ENCODE measurements around the gene SNCAIP. TPM values are rescaled to one million over a fixed set of nuclear protein-coding genes. Genes with fewer than 3 reads are reported as not detected.

SNCAIP gene
- total RNA-seq, 1 experiment from 2014 or later: not detected

DNA sequence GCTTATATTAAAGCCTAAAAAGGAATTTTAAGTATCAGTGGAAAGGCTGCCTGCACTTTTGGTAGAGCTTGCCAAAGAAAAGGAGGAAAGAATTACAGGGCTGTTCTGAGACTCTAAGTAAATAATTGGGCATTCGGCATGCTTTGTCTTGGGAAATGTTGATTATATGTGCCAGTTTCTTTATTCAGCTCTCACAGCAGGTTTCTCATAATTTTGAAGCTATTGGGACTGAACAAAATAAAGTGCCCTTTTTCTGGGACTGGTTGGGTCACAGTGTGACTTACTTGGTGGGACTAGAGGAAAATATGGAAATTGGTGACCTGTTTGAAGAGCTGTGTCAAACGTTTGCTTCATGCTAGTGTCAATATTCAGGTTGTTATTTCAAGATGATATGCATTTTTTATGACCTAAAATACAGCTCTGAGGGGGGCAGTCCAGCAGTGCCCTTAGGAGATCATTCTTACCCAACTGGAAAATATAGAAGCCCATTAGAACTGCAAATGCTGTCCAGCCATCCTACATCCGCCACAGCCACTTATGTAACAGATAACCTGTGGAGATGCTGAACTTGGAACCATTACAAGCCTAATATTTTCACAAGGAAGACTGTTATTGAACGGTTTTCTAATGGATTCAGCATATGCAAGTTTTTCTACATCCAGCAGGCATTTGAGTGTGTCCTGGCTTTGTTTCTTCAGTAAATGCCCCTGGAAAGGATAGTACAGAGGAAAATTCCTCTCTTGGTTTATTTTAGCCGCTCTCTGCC, 122.4 kb downstream of the SNCAIP start:
- H3K36me3 ChIP-seq (ENCODE audit: control insufficient read depth, insufficient read depth, low read length): no peaks in the 10 kb centered on the region
- POLR2A ChIA-PET: no interaction called here
- no peaks in the 10 kb centered on the region for H3K9me3 ChIP-seq (ENCODE audit: control insufficient read depth, insufficient read depth, low read depth, low read length)
- TF ChIP-seq SIN3A (IDR thresholded peaks at IDR 0.05; ENCODE audit: borderline replicate concordance, insufficient read depth, low read depth, low read length) (no peak), POLR2AphosphoS5 (IDR thresholded peaks at IDR 0.05; ENCODE audit: low read depth, low read length) (no peak)
- TF ChIP-seq, protein P1, sequence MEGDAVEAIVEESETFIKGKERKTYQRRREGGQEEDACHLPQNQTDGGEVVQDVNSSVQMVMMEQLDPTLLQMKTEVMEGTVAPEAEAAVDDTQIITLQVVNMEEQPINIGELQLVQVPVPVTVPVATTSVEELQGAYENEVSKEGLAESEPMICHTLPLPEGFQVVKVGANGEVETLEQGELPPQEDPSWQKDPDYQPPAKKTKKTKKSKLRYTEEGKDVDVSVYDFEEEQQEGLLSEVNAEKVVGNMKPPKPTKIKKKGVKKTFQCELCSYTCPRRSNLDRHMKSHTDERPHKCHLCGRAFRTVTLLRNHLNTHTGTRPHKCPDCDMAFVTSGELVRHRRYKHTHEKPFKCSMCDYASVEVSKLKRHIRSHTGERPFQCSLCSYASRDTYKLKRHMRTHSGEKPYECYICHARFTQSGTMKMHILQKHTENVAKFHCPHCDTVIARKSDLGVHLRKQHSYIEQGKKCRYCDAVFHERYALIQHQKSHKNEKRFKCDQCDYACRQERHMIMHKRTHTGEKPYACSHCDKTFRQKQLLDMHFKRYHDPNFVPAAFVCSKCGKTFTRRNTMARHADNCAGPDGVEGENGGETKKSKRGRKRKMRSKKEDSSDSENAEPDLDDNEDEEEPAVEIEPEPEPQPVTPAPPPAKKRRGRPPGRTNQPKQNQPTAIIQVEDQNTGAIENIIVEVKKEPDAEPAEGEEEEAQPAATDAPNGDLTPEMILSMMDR (IDR thresholded peaks at IDR 0.05): no peak
- intact Hi-C loops (cut with micrococcal nuclease; ENCODE audit: unreplicated experiment): no loop called here
- BruUV-seq (replicated peaks): no TSS peak
- no peak overlapping the region for H3K4me3 ChIP-seq (ENCODE audit: low read depth in 2 of 2, low read length in 2 of 2)
- H3K27ac ChIP-seq (ENCODE audit: low read length): no peak overlapping the region
- in situ Hi-C loops (cut with HindIII; ENCODE audit: low pct_unique_long_range_greater_than_20kb, low sequenced_read_pairs): no loop called here
- no peak for ATAC-seq
- no peaks in the 10 kb centered on the region for H3K27me3 ChIP-seq (ENCODE audit: control insufficient read depth, insufficient read depth, low read length)
- no peaks in the 10 kb centered on the region for H3K4me1 ChIP-seq (ENCODE audit: control insufficient read depth, insufficient read depth, low read length)
- no peak for DNase-seq (ENCODE audit: low read depth, low spot score)
- CTCF ChIA-PET: no interaction called here

DNA sequence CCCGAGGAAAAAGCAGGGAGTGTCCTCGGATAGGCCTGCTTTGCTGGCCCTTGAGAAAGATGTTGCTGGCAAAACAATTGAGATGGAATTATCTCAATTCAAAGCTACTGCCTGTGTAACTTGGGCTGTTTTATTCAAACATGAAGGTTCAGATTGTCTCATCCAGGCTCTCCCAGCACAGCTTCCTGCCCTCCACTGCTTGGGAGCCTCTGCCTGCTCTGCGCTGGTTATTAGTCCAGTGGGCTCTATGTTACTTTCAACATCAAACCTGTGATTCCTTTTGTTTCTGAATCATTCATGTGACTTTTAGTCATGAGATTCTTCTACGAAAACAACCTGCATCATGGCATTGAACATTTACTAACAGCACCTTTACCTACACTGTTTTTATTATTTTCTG, 123.2 kb downstream of the SNCAIP start:
- ATAC-seq (no peak), DNase-seq (ENCODE audit: low read depth, low spot score) (no peak)
- Histone ChIP-seq H3K9me3 (ENCODE audit: control insufficient read depth, insufficient read depth, low read depth, low read length) (no peaks in the 10 kb centered on the region), H3K4me3 (ENCODE audit: low read depth in 2 of 2, low read length in 2 of 2) (no peak overlapping the region), H3K36me3 (ENCODE audit: control insufficient read depth, insufficient read depth, low read length) (no peaks in the 10 kb centered on the region), H3K27ac (ENCODE audit: low read length) (no peak overlapping the region), H3K27me3 (ENCODE audit: control insufficient read depth, insufficient read depth, low read length) (no peaks in the 10 kb centered on the region; the same call in 1 of the 2 replicates), H3K4me1 (ENCODE audit: control insufficient read depth, insufficient read depth, low read length) (no peaks in the 10 kb centered on the region)
- ChIA-PET POLR2A (no interaction called here), CTCF (no interaction called here)
- in situ Hi-C loops (cut with HindIII; ENCODE audit: low pct_unique_long_range_greater_than_20kb, low sequenced_read_pairs) (no loop called here), intact Hi-C loops (cut with micrococcal nuclease; ENCODE audit: unreplicated experiment) (no loop called here)
- BruUV-seq (replicated peaks): no TSS peak
- TF ChIP-seq SIN3A (IDR thresholded peaks at IDR 0.05; ENCODE audit: borderline replicate concordance, insufficient read depth, low read depth, low read length) (no peak), TCF7L2 (IDR thresholded peaks at IDR 0.05; ENCODE audit: low read depth, low read length) (no peak), POLR2AphosphoS5 (IDR thresholded peaks at IDR 0.05; ENCODE audit: low read depth, low read length) (no peak)
- TF ChIP-seq, protein P2, sequence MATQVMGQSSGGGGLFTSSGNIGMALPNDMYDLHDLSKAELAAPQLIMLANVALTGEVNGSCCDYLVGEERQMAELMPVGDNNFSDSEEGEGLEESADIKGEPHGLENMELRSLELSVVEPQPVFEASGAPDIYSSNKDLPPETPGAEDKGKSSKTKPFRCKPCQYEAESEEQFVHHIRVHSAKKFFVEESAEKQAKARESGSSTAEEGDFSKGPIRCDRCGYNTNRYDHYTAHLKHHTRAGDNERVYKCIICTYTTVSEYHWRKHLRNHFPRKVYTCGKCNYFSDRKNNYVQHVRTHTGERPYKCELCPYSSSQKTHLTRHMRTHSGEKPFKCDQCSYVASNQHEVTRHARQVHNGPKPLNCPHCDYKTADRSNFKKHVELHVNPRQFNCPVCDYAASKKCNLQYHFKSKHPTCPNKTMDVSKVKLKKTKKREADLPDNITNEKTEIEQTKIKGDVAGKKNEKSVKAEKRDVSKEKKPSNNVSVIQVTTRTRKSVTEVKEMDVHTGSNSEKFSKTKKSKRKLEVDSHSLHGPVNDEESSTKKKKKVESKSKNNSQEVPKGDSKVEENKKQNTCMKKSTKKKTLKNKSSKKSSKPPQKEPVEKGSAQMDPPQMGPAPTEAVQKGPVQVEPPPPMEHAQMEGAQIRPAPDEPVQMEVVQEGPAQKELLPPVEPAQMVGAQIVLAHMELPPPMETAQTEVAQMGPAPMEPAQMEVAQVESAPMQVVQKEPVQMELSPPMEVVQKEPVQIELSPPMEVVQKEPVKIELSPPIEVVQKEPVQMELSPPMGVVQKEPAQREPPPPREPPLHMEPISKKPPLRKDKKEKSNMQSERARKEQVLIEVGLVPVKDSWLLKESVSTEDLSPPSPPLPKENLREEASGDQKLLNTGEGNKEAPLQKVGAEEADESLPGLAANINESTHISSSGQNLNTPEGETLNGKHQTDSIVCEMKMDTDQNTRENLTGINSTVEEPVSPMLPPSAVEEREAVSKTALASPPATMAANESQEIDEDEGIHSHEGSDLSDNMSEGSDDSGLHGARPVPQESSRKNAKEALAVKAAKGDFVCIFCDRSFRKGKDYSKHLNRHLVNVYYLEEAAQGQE (IDR thresholded peaks at IDR 0.05; ENCODE audit: insufficient read depth in 1 of 2, low read depth in 2 of 2, low read length in 1 of 2): no peak
- TF ChIP-seq, protein P1 (IDR thresholded peaks at IDR 0.05): no peak
